H9 (cell line): Measurements from ENCODE around the gene TGIF1. TPM values are rescaled to one million over a fixed set of nuclear protein-coding genes. Genes with fewer than 3 reads are reported as not detected.
A peak's percentile ranks its signal among the peaks of the same experiment; 100 is the strongest.

ENCODE experiments used
- DNase-seq: peaks from one replicate; pipeline ENCODE4 v3.0.0-alpha.2; 2017
- H2AFZ ChIP-seq: one replicate; pipeline ENCODE4 v1.6.1; 2013; ENCODE audit warnings: mild to moderate bottlenecking, low read length, control low read depth, moderate library complexity
- H2AK5ac ChIP-seq: 2 replicates; pipeline ENCODE4 v1.6.1; 2013; ENCODE audit warnings: low read length, control low read depth, mixed read lengths; ENCODE audit not compliant: insufficient read length
- H2BK120ac ChIP-seq: one replicate; pipeline ENCODE4 v1.6.1; 2013; ENCODE audit warnings: low read depth, mild to moderate bottlenecking, low read length, control low read depth, inconsistent platforms; ENCODE audit not compliant: poor library complexity, severe bottlenecking
- H2BK12ac ChIP-seq: 2 replicates; pipeline ENCODE4 v1.6.1; 2013; ENCODE audit warnings: low read length, control low read depth, mixed read lengths, low read depth; ENCODE audit not compliant: insufficient read length
- H2BK15ac ChIP-seq: 2 replicates; pipeline ENCODE4 v1.6.1; 2013; ENCODE audit warnings: low read depth, low read length, control low read depth
- H2BK20ac ChIP-seq: one replicate; pipeline ENCODE4 v1.6.1; 2013; ENCODE audit warnings: low read depth, mild to moderate bottlenecking, low read length, control low read depth, inconsistent platforms; ENCODE audit not compliant: poor library complexity, severe bottlenecking
- H2BK5ac ChIP-seq: 2 replicates; pipeline ENCODE4 v1.6.1; 2013; ENCODE audit warnings: low read length, control low read depth, mixed read lengths; ENCODE audit not compliant: insufficient read length
- H3K14ac ChIP-seq: 2 replicates; pipeline ENCODE4 v1.6.1; 2013; ENCODE audit warnings: low read length, control low read depth; ENCODE audit not compliant: insufficient read depth
- H3K18ac ChIP-seq: 2 replicates; pipeline ENCODE4 v1.6.1; 2013; ENCODE audit warnings: low read depth, mild to moderate bottlenecking, mixed read lengths, low read length, control low read depth; ENCODE audit not compliant: insufficient read length
- H3K23ac ChIP-seq: 2 replicates; pipeline ENCODE4 v1.6.1; 2013; ENCODE audit warnings: low read length, control low read depth, mixed read lengths, low read depth; ENCODE audit not compliant: insufficient read length
- H3K23me2 ChIP-seq: 2 replicates; pipeline ENCODE4 v1.6.1; 2013; ENCODE audit warnings: low read depth, mild to moderate bottlenecking, mixed read lengths, low read length, control low read depth; ENCODE audit not compliant: insufficient read length, poor library complexity, severe bottlenecking
- H3K27ac ChIP-seq: 2 replicates; pipeline ENCODE4 v1.5.1; 2013; ENCODE audit warnings: low read length, control low read depth, mixed read lengths, low read depth; ENCODE audit not compliant: insufficient read length
- H3K27me3 ChIP-seq: 2 replicates; pipeline ENCODE4 v1.6.1; 2013; ENCODE audit warnings: low read length, control low read depth, inconsistent platforms; ENCODE audit not compliant: insufficient read depth
- H3K4ac ChIP-seq: 2 replicates; pipeline ENCODE4 v1.6.1; 2013; ENCODE audit warnings: low read depth, mild to moderate bottlenecking, control low read depth, inconsistent platforms, low read length, moderate library complexity
- H3K4me1 ChIP-seq: 2 replicates; pipeline ENCODE4 v1.6.1; 2013; ENCODE audit warnings: low read length, control low read depth, inconsistent platforms; ENCODE audit not compliant: insufficient read depth
- H3K4me2 ChIP-seq: 2 replicates; pipeline ENCODE4 v1.6.1; 2013; ENCODE audit warnings: low read length, control low read depth, mixed read lengths; ENCODE audit not compliant: insufficient read length, insufficient read depth
- H3K56ac ChIP-seq: 2 replicates; pipeline ENCODE4 v1.6.1; 2013; ENCODE audit warnings: low read depth, mild to moderate bottlenecking, mixed read lengths, low read length, control low read depth; ENCODE audit not compliant: insufficient read length
- H3K79me1 ChIP-seq: 2 replicates; pipeline ENCODE4 v1.6.1; 2013; ENCODE audit warnings: low read depth, mild to moderate bottlenecking, moderate library complexity, low read length, control low read depth, inconsistent platforms; ENCODE audit not compliant: insufficient read depth, poor library complexity, severe bottlenecking
- H3K79me2 ChIP-seq: 2 replicates; pipeline ENCODE4 v1.6.1; 2013; ENCODE audit warnings: low read length, control low read depth, inconsistent platforms; ENCODE audit not compliant: insufficient read depth
- H3K9ac ChIP-seq: 2 replicates; pipeline ENCODE4 v1.6.1; 2013; ENCODE audit warnings: low read length, control low read depth, mixed read lengths; ENCODE audit not compliant: insufficient read length; ENCODE audit errors: extremely low read depth
- H3K9me3 ChIP-seq: one replicate; pipeline ENCODE4 v1.6.1; 2013; ENCODE audit warnings: low read depth, low read length, inconsistent platforms; ENCODE audit not compliant: control insufficient read depth
- H3T11ph ChIP-seq: one replicate; pipeline ENCODE4 v1.6.1; 2013; ENCODE audit warnings: mild to moderate bottlenecking, low read length, control low read depth, inconsistent platforms
- H4K20me1 ChIP-seq: one replicate; pipeline ENCODE4 v1.6.1; 2013; ENCODE audit not compliant: control insufficient read depth, insufficient read length, insufficient read depth
- H4K5ac ChIP-seq: 2 replicates; pipeline ENCODE4 v1.6.1; 2013; ENCODE audit warnings: low read depth, mild to moderate bottlenecking, mixed read lengths, low read length, control low read depth; ENCODE audit not compliant: insufficient read length
- H4K8ac ChIP-seq: replicated peaks from 2 replicates; pipeline ENCODE4 v1.6.1; 2013; ENCODE audit warnings: low read length, control low read depth, mixed read lengths, low read depth; ENCODE audit not compliant: insufficient read length
- H4K91ac ChIP-seq: 2 replicates; pipeline ENCODE4 v1.6.1; 2013; ENCODE audit warnings: low read depth, mild to moderate bottlenecking, moderate library complexity, mixed read lengths, low read length, control low read depth; ENCODE audit not compliant: insufficient read length
- H3K27ac Mint-ChIP-seq, 3 experiments: 2 replicates in 2 of 3; 3 replicates in 1 of 3; pipeline ENCODE4 v1.8.0; 2020 to 2021; ENCODE audit warnings: mixed read lengths in 3 of 3, mild to moderate bottlenecking in 1 of 3, moderate library complexity in 1 of 3
- H3K27me3 Mint-ChIP-seq: 2 replicates; pipeline ENCODE4 v1.8.0; 2021; ENCODE audit warnings: low read depth, mild to moderate bottlenecking, moderate library complexity, mixed read lengths
- H3K36me3 Mint-ChIP-seq, 3 experiments: 2 replicates in 2 of 3; 3 replicates in 1 of 3; pipeline ENCODE4 v1.8.0; 2020 to 2021; ENCODE audit warnings: low read depth in 3 of 3, mixed read lengths in 3 of 3; ENCODE audit not compliant: insufficient read depth in 1 of 3
- H3K4me1 Mint-ChIP-seq, 2 experiments: 2 replicates each; pipeline ENCODE4 v1.8.0; 2020; ENCODE audit warnings: mixed read lengths in 2 of 2
- H3K4me3 Mint-ChIP-seq, 2 experiments: 2 replicates in 1 of 2; 3 replicates in 1 of 2; pipeline ENCODE4 v1.8.0; 2020 to 2021; ENCODE audit warnings: mild to moderate bottlenecking in 2 of 2, mixed read lengths in 2 of 2, moderate library complexity in 1 of 2
- H3K9me3 Mint-ChIP-seq, 2 experiments: 2 replicates in 1 of 2; 3 replicates in 1 of 2; pipeline ENCODE4 v1.8.0; 2020; ENCODE audit warnings: mild to moderate bottlenecking in 2 of 2, mixed read lengths in 2 of 2, moderate library complexity in 1 of 2
- CTCF ChIP-seq: fragments of 200-600 bp; sonication (generic); conservative IDR thresholded peaks from 3 replicates; pipeline ENCODE4 v1.8.0; 2021; ENCODE audit warnings: antibody characterized with exemption, mild to moderate bottlenecking
- WGBS: extraction: QIAGEN DNeasy Blood & Tissue Kit; methylation state at CpG from one replicate; pipeline ENCODE4 v1.1.7; 2013; ENCODE audit warnings: missing lambda C conversion rate, low lambda C conversion rate, mixed read lengths; ENCODE audit not compliant: insufficient read length; ENCODE audit errors: extremely low coverage; 5-methylcytosine and 5-hydroxymethylcytosine counted together
- total RNA-seq: library from RNA; stranded (reverse); gene quantifications from 2 replicates; pipeline ENCODE4 v1.2.1, GENCODE V29; 2021

The TGIF1 gene
- total RNA-seq, 1 experiment from 2014 or later, result 261 TPM

- no peak overlapping the region for H3K56ac ChIP-seq
- no peaks in the 10 kb centered on the region for H3K79me2 ChIP-seq
- no CpG with 5 or more reads among the region's 7 CpGs for WGBS
- no peak overlapping the region for H3K23ac ChIP-seq
- no peak overlapping the region for H2BK5ac ChIP-seq
- H3K27ac ChIP-seq, result no peak overlapping the region
- no peaks in the 10 kb centered on the region; the same call in 1 of the 2 replicates for H3K4me1 ChIP-seq
- no peak overlapping the region for H2BK20ac ChIP-seq
- Mint-ChIP-seq H3K4me1 (peaks cover 16 to 18% of the 10 kb centered on the region in 2 experiments), H3K36me3 (no peaks in the 10 kb centered on the region), H3K27ac (peak overlapping the region in 1 of 3 experiments; percentile 71; a peak in 3 of 7 replicates), H3K27me3 (no peaks in the 10 kb centered on the region), H3K4me3 (no peak overlapping the region), H3K9me3 (no peaks in the 10 kb centered on the region)
- no peak overlapping the region for H4K5ac ChIP-seq
- no peak overlapping the region for H2BK12ac ChIP-seq
- no peak for DNase-seq
- H3K4ac ChIP-seq, result no peak overlapping the region
- H3T11ph ChIP-seq, result no peak overlapping the region
- H4K20me1 ChIP-seq, result no peaks in the 10 kb centered on the region
- no peaks in the 10 kb centered on the region for H3K9me3 ChIP-seq
- H3K4me2 ChIP-seq, result no peak overlapping the region
- no peak overlapping the region for H3K14ac ChIP-seq
- no peak overlapping the region for H2AFZ ChIP-seq
- H2BK15ac ChIP-seq, result no peak overlapping the region
- H3K79me1 ChIP-seq, result no peaks in the 10 kb centered on the region
- no peak for TF ChIP-seq CTCF
- no peak overlapping the region for H2BK120ac ChIP-seq
- no peak overlapping the region for H2AK5ac ChIP-seq
- H3K27me3 ChIP-seq, result no peaks in the 10 kb centered on the region
- H4K8ac ChIP-seq, result no peak overlapping the region
- H3K23me2 ChIP-seq, result no peaks in the 10 kb centered on the region
- H4K91ac ChIP-seq, result no peak overlapping the region
- H3K18ac ChIP-seq, result no peak overlapping the region
- H3K9ac ChIP-seq, result no peak overlapping the region
Measured at GRCh38 chr18:3486512-3486911, 36.5 kb downstream of the TGIF1 start.
